GM18520 (cell line): ENCODE data around the gene MRPL32.
"Not testable (repeated sequence)": the region's sequence is repeated elsewhere in the genome, so short reads cannot be mapped to it uniquely, and the experiment has no call there.

ENCODE experiments used
- ATAC-seq: cut with Tn5 transposase; IDR thresholded peaks from one replicate; pipeline ENCODE4 v1.9.1; 2021; ENCODE audit not compliant: unreplicated experiment

Gene MRPL32

GRCh38 chr7:42931834-42932651, at the start of gene MRPL32, which contains the start of gene PSMA2:
MRPL32 (plus strand) TSS chr7:42932376; CDS start chr7:42932387, 11 bp downstream.
PSMA2 (minus strand) TSS chr7:42932174; CDS start chr7:42932158, 16 bp downstream.
- peak; percentile 99 for ATAC-seq

GRCh38 chr7:42883950-42884349, 48.2 kb upstream of the MRPL32 start:
- ATAC-seq: no peak

GRCh38 chr7:42885183-42885582, 47.0 kb upstream of the MRPL32 start:
- not testable (repeated sequence) for ATAC-seq

- ATAC-seq: no peak
Observed at GRCh38 chr7:42886129-42886528, 46.0 kb upstream of the MRPL32 start.

GRCh38 chr7:42886893-42887505, 45.2 kb upstream of the MRPL32 start:
- no peak for ATAC-seq

GRCh38 chr7:42893346-42894240, 38.6 kb upstream of the MRPL32 start:
- ATAC-seq: no peak

- no peak for ATAC-seq
Observed at GRCh38 chr7:42900842-42901241, 31.3 kb upstream of the MRPL32 start.

GRCh38 chr7:42902331-42902730, 29.8 kb upstream of the MRPL32 start:
- no peak for ATAC-seq

- ATAC-seq: no peak
Observed at GRCh38 chr7:42906181-42906580, 26.0 kb upstream of the MRPL32 start.

GRCh38 chr7:42907316-42907715, 24.9 kb upstream of the MRPL32 start:
- no peak for ATAC-seq

- ATAC-seq: no peak
Observed at GRCh38 chr7:42910306-42910705, 21.9 kb upstream of the MRPL32 start.

GRCh38 chr7:42911454-42912447, 20.4 kb upstream of the MRPL32 start, which contains the start of gene C7orf25:
C7orf25 (minus strand) TSS chr7:42912070; CDS start chr7:42910900, 1,170 bp downstream.
- peak; percentile 82 for ATAC-seq

GRCh38 chr7:42913591-42913990, 18.6 kb upstream of the MRPL32 start:
- no peak for ATAC-seq

- no peak for ATAC-seq
Observed at GRCh38 chr7:42914009-42914408, 18.2 kb upstream of the MRPL32 start.

- no peak for ATAC-seq
Observed at GRCh38 chr7:42914421-42915045, 17.6 kb upstream of the MRPL32 start.

- no peak for ATAC-seq
Observed at GRCh38 chr7:42915356-42915755, 16.8 kb upstream of the MRPL32 start.

- no peak for ATAC-seq
Observed at GRCh38 chr7:42922017-42922753, 10.0 kb upstream of the MRPL32 start.

GRCh38 chr7:42924223-42924838, 7.8 kb upstream of the MRPL32 start:
- no peak for ATAC-seq
